Gastroesophageal sphincter (tissue), 4 donors: ENCODE results near the gene ELOVL5. TPM values are rescaled to one million over a fixed set of nuclear protein-coding genes. Genes with fewer than 3 reads are reported as not detected.
A peak's percentile ranks its signal among the peaks of the same experiment; 100 is the strongest.

ENCODE experiments used
- ATAC-seq: fragments of 150-250 bp; one replicate; pipeline ENCODE4 v1.9.1; 2016; ENCODE audit warnings: mild to moderate bottlenecking, moderate library complexity
- H3K27ac ChIP-seq, 4 donors: fragments of 200-600 bp; sonication (generic) in 3 of 4; 1 replicate in 3 of 4; 2 replicates in 1 of 4; pipeline ENCODE4 v1.5.1; 2016 to 2019
- H3K27me3 ChIP-seq: fragments of 200-600 bp; sonication (generic); one replicate; pipeline ENCODE4 v1.5.1; 2019
- H3K36me3 ChIP-seq, 2 donors: fragments of 200-600 bp; sonication (generic); one replicate each; pipeline ENCODE4 v1.5.1; 2019; ENCODE audit warnings: control low read depth in 1 of 2
- H3K4me1 ChIP-seq, 3 donors: fragments of 200-600 bp; sonication (generic); 1 replicate in 2 of 3; 2 replicates in 1 of 3; pipeline ENCODE4 v1.5.1; 2016 to 2019; ENCODE audit warnings: control low read depth in 2 of 3
- H3K4me3 ChIP-seq, 2 donors: fragments of 200-600 bp; sonication (generic); one replicate each; pipeline ENCODE4 v1.5.1; 2019; ENCODE audit warnings: mild to moderate bottlenecking in 1 of 2, moderate library complexity in 1 of 2
- H3K9me3 ChIP-seq, 3 donors: fragments of 200-600 bp; sonication (generic); one replicate each; pipeline ENCODE4 v1.5.1; 2017 to 2019; ENCODE audit warnings: control low read depth in 2 of 3
- CTCF ChIP-seq, 4 experiments: fragments of 200-600 bp in 2 of 4; fragments of 450-650 bp in 2 of 4; sonication (generic) in 1 of 4; IDR thresholded peaks; one replicate each; pipeline ENCODE4 v1.5.1; 2017 to 2019; ENCODE audit warnings: antibody characterized with exemption in 4 of 4, mild to moderate bottlenecking in 2 of 4, moderate library complexity in 2 of 4
- EP300 ChIP-seq: sonication (generic); formaldehyde crosslinking; IDR thresholded peaks from one replicate; pipeline ENCODE4 v1.6.1; 2017; ENCODE audit warnings: antibody characterized with exemption, mild to moderate bottlenecking
- POLR2A ChIP-seq, 2 donors: fragments of 450-650 bp; IDR thresholded peaks; one replicate each; pipeline ENCODE4 v1.6.1; 2017; ENCODE audit warnings: antibody characterized with exemption in 2 of 2, mild to moderate bottlenecking in 2 of 2, moderate library complexity in 1 of 2
- POLR2AphosphoS5 ChIP-seq: sonication (generic); formaldehyde crosslinking; IDR thresholded peaks from one replicate; pipeline ENCODE4 v1.6.1; 2017; ENCODE audit warnings: antibody characterized with exemption
- WGBS, 2 donors: methylation state at CpG; one replicate each; pipeline ENCODE4 v1.1.5; 2018; ENCODE audit warnings: low coverage in 1 of 2; 5-methylcytosine and 5-hydroxymethylcytosine counted together
- total RNA-seq, 4 donors: library from RNA; depleted of rRNA; stranded (reverse); fragments of >200 nt; gene quantifications; one replicate each; pipeline ENCODE4 v1.1.0, GENCODE V29; 2016

The ELOVL5 gene
- total RNA-seq, 4 donors from 2014 or later, result 51.5 to 94.6 (median 64.6) TPM

- H3K9me3 ChIP-seq, result no peaks in the 10 kb centered on the region
- no peak overlapping the region for H3K27ac ChIP-seq
- H3K4me1 ChIP-seq, result peaks cover 0 to 21% (median 4%) of the 10 kb centered on the region in 3 donors
- no peak overlapping the region for H3K4me3 ChIP-seq
- 88 to 100% methylated on average over 1 of the region's 1 CpG for WGBS, 2 donors
- no peak for TF ChIP-seq POLR2AphosphoS5
- no peak for TF ChIP-seq CTCF (IDR thresholded peaks at IDR 0.05)
- no peak for TF ChIP-seq POLR2A (IDR thresholded peaks at IDR 0.05)
- TF ChIP-seq EP300, result no peak
- ATAC-seq, result no peak
- no peaks in the 10 kb centered on the region for H3K27me3 ChIP-seq
- H3K36me3 ChIP-seq, result peaks cover 0 to 29% of the 10 kb centered on the region in 2 donors
Measured at GRCh38 chr6:53294611-53295010, 54.1 kb downstream of the ELOVL5 start.

- Histone ChIP-seq H3K4me1 (peaks cover 0 to 16% (median under 1%) of the 10 kb centered on the region in 3 donors), H3K4me3 (no peak overlapping the region), H3K9me3 (no peaks in the 10 kb centered on the region), H3K27me3 (no peaks in the 10 kb centered on the region), H3K27ac (no peak overlapping the region), H3K36me3 (peaks cover 0 to 35% of the 10 kb centered on the region in 2 donors)
- 71 to 77% methylated on average over 3 of the region's 3 CpGs for WGBS, 2 donors
- peak in 2 of 4 experiments; percentile 8 to 41 for TF ChIP-seq CTCF (IDR thresholded peaks at IDR 0.05)
- TF ChIP-seq EP300, result no peak
- TF ChIP-seq POLR2A (IDR thresholded peaks at IDR 0.05), result no peak
- no peak for TF ChIP-seq POLR2AphosphoS5
- ATAC-seq, result no peak
Measured at GRCh38 chr6:53294095-53294494, 54.7 kb downstream of the ELOVL5 start.

DNA sequence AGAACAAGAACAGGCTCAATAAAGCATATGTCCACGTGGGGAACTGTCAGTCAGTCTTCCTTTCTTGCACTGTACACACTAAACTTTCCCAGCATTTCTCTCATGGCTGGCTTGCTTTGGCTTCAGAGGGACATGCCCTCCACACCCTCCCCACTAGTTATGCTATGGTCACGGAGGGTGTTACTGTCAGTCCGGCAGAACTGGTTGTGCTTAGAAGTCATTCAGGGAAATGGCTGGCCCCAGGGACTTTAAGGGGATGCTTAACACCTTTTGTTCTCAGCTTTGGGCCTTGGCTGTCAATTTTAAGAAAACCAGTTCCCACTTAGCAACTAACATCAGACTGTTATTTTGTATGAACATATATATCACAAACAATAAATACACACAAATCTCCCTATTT is 55.1 kb downstream of the ELOVL5 start:
- Histone ChIP-seq H3K4me1 (peaks cover 0 to 12% (median 0%) of the 10 kb centered on the region in 3 donors), H3K4me3 (no peak overlapping the region), H3K9me3 (no peaks in the 10 kb centered on the region), H3K36me3 (peaks cover 0 to 35% of the 10 kb centered on the region in 2 donors), H3K27ac (no peak overlapping the region), H3K27me3 (no peaks in the 10 kb centered on the region)
- ATAC-seq, result no peak
- WGBS, 2 donors, result 94% methylated on average over 3 of the region's 3 CpGs; no CpG with 5 or more reads in 1 of the 2 donors
- no peak for TF ChIP-seq CTCF (IDR thresholded peaks at IDR 0.05)
- no peak for TF ChIP-seq POLR2A (IDR thresholded peaks at IDR 0.05)
- TF ChIP-seq POLR2AphosphoS5, result no peak
- no peak for TF ChIP-seq EP300

DNA sequence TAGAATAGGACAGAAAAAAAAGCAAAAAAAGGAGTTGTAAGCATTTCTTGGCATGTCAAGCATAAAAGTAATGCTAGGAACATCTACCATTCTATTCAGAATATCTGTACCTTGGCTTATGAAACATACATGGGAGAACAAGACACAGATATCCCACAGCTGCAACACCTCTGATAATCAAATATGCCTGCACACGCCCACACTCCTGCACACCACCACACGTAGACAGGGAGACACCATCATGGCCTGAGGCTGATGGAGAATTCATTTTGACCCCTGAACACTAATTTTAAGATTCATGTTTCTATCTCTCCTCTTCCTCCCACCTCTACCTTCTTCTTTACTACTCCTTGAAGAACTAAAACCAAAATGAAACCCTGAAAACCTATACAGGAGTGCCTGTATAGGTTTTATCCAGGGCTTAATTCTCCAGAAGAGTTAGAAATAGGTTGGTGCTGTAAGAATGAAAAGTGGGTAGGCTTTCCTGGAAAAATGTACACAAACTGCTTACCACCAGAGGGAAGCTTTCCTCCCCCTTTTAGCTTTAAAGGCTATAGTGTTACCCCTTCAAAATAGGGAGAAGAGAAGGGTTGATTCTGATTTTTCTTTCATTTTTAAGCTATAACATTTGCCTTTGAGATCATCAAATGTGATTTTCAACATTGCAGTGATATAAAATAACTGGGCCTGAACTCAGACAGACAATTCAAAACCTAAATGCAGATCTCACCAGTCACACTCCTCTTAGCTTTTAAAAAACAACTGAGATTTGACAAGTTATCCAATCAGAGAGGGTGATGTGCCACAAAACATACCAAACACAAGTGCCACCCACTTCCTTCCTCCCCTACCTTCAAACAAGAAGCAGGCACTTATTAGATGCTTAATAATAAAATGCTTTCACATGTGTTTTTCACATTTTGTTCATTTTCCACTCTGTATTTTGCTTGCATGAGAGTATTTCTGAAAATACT is 57.9 kb downstream of the ELOVL5 start:
- WGBS, 2 donors, result 72 to 81% methylated on average over 2 of the region's 2 CpGs
- Histone ChIP-seq H3K9me3 (no peaks in the 10 kb centered on the region), H3K36me3 (peaks cover 0 to 47% of the 10 kb centered on the region in 2 donors), H3K4me3 (no peak overlapping the region), H3K27me3 (no peaks in the 10 kb centered on the region), H3K27ac (no peak overlapping the region), H3K4me1 (peaks cover 0 to 6% (median 0%) of the 10 kb centered on the region in 3 donors)
- no peak for ATAC-seq
- TF ChIP-seq POLR2AphosphoS5 (no peak), POLR2A (IDR thresholded peaks at IDR 0.05) (no peak), CTCF (IDR thresholded peaks at IDR 0.05) (no peak), EP300 (no peak)
